KOPT-K1 (cell line): ENCODE data around the gene PAK4.
"Not testable (repeated sequence)": the region's sequence is repeated elsewhere in the genome, so short reads cannot be mapped to it uniquely, and the experiment has no call there.

Experiments used
- H3K27ac ChIP-seq: fragments of 200-600 bp; sonication (generic); 2 replicates; pipeline ENCODE4 v1.5.1; 2016; ENCODE audit warnings: antibody characterized with exemption, mild to moderate bottlenecking, low read depth, low read length; ENCODE audit not compliant: poor library complexity, severe bottlenecking
- H3K36me3 ChIP-seq: fragments of 200-600 bp; sonication (generic); 2 replicates; pipeline ENCODE4 v1.5.1; 2017; ENCODE audit warnings: antibody characterized with exemption, mild to moderate bottlenecking, low read length, moderate library complexity; ENCODE audit not compliant: insufficient read depth
- H3K9me3 ChIP-seq: fragments of 200-600 bp; sonication (generic); 2 replicates; pipeline ENCODE4 v1.5.1; 2017; ENCODE audit warnings: antibody characterized with exemption, low read length, mild to moderate bottlenecking; ENCODE audit not compliant: insufficient read depth, poor library complexity, severe bottlenecking

Gene PAK4

GRCh38 chr19:39133431-39134270 lies 8.1 kb downstream of the PAK4 start:
- Histone ChIP-seq H3K36me3 (no peaks in the 10 kb centered on the region), H3K9me3 (no peaks in the 10 kb centered on the region)

GRCh38 chr19:39135701-39136100 lies 10.1 kb downstream of the PAK4 start:
- Histone ChIP-seq H3K9me3 (no peaks in the 10 kb centered on the region), H3K27ac (no peak overlapping the region), H3K36me3 (no peaks in the 10 kb centered on the region)

More at GRCh38 chr19:39133431-39134270, 8.1 kb downstream of the PAK4 start:
- no peak overlapping the region for H3K27ac ChIP-seq

- no peak overlapping the region for H3K27ac ChIP-seq
- H3K9me3 ChIP-seq, result no peaks in the 10 kb centered on the region
- no peaks in the 10 kb centered on the region for H3K36me3 ChIP-seq
Observed at GRCh38 chr19:39136225-39136940, 10.8 kb downstream of the PAK4 start.

GRCh38 chr19:39137131-39137530 lies 11.5 kb downstream of the PAK4 start:
- no peak overlapping the region for H3K27ac ChIP-seq

GRCh38 chr19:39138221-39139211 lies 12.9 kb downstream of the PAK4 start:
- Histone ChIP-seq H3K36me3 (no peaks in the 10 kb centered on the region), H3K9me3 (no peaks in the 10 kb centered on the region), H3K27ac (no peak overlapping the region)

More at GRCh38 chr19:39137131-39137530, 11.5 kb downstream of the PAK4 start:
- Histone ChIP-seq H3K36me3 (no peaks in the 10 kb centered on the region), H3K9me3 (no peaks in the 10 kb centered on the region)

- Histone ChIP-seq H3K9me3 (no peaks in the 10 kb centered on the region), H3K36me3 (no peaks in the 10 kb centered on the region), H3K27ac (no peak overlapping the region)
Observed at GRCh38 chr19:39139305-39139874, 13.8 kb downstream of the PAK4 start.

- Histone ChIP-seq H3K9me3 (no peaks in the 10 kb centered on the region), H3K27ac (no peak overlapping the region), H3K36me3 (no peaks in the 10 kb centered on the region)
Observed at GRCh38 chr19:39139971-39140453, 14.4 kb downstream of the PAK4 start.

- no peaks in the 10 kb centered on the region for H3K36me3 ChIP-seq
- no peak overlapping the region for H3K27ac ChIP-seq
- no peaks in the 10 kb centered on the region for H3K9me3 ChIP-seq
Observed at GRCh38 chr19:39140594-39140993, 15.0 kb downstream of the PAK4 start.

- H3K36me3 ChIP-seq, result no peaks in the 10 kb centered on the region
- H3K27ac ChIP-seq, result no peak overlapping the region
- H3K9me3 ChIP-seq, result no peaks in the 10 kb centered on the region
Observed at GRCh38 chr19:39141929-39142328, 16.3 kb downstream of the PAK4 start.

- no peaks in the 10 kb centered on the region for H3K36me3 ChIP-seq
- no peak overlapping the region for H3K27ac ChIP-seq
- no peaks in the 10 kb centered on the region for H3K9me3 ChIP-seq
Observed at GRCh38 chr19:39142630-39143029, 17.0 kb downstream of the PAK4 start.

- H3K36me3 ChIP-seq, H3K9me3 ChIP-seq, H3K27ac ChIP-seq: not testable (repeated sequence)
Observed at GRCh38 chr19:39143757-39144289, 18.2 kb downstream of the PAK4 start.

- H3K36me3 ChIP-seq, result peaks cover 8% of the 10 kb centered on the region; the same call in 1 of the 2 replicates
- no peak overlapping the region for H3K27ac ChIP-seq
- H3K9me3 ChIP-seq, result peaks cover 8% of the 10 kb centered on the region
Observed at GRCh38 chr19:39144290-39145071, 18.9 kb downstream of the PAK4 start.

- peaks cover 8% of the 10 kb centered on the region; the same call in 1 of the 2 replicates for H3K36me3 ChIP-seq
- no peak overlapping the region for H3K27ac ChIP-seq
- peaks cover 8% of the 10 kb centered on the region for H3K9me3 ChIP-seq
Observed at GRCh38 chr19:39145180-39145953, 19.8 kb downstream of the PAK4 start.
